Measurements from ENCODE around the gene BCR. TPM values are rescaled to one million over a fixed set of nuclear protein-coding genes. Genes with fewer than 3 reads are reported as not detected.

Gene BCR
- total RNA-seq, 6 donors from 2014 or later: 47.1 to 105 (median 68.6) TPM

DNA sequence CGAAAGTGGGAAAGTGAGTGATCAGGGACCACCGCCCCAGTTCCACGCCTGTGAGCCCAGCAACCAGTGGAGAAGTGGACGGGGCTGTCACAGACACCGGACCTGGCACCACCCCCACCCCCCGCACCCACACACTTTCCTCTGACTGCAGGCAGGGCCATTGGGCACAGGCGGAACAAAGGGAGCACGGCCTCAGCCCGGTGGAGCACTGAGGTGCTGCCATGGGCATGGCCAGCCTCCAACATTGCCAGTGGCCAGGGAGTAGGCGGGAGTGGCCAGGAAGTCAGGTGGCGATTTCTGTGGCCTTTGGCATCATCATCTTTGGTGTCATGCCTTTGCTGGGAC, 78.5 kb downstream of the BCR start:
- no peak for ATAC-seq (ENCODE audit: low FRiP score in 2 of 2)
- peak overlapping the region in 1 of 4 donors; percentile 5 for H3K27ac ChIP-seq
- no peak overlapping the region for H3K4me3 ChIP-seq
- WGBS, 2 donors: 85 to 94% methylated on average over 2 to 11 of the region's 11 CpGs
- H3K36me3 ChIP-seq: peaks cover 0 to 66% (median 39%) of the 10 kb centered on the region in 4 donors
- H3K9me3 ChIP-seq: no peaks in the 10 kb centered on the region
- no peaks in the 10 kb centered on the region for H3K27me3 ChIP-seq
- no peak for DNase-seq
- peaks cover 15 to 34% (median 20%) of the 10 kb centered on the region in 4 donors for H3K4me1 ChIP-seq
- TF ChIP-seq POLR2A (IDR thresholded peaks at IDR 0.05): no peak
- no peak for TF ChIP-seq POLR2AphosphoS5 (IDR thresholded peaks at IDR 0.05)

DNA sequence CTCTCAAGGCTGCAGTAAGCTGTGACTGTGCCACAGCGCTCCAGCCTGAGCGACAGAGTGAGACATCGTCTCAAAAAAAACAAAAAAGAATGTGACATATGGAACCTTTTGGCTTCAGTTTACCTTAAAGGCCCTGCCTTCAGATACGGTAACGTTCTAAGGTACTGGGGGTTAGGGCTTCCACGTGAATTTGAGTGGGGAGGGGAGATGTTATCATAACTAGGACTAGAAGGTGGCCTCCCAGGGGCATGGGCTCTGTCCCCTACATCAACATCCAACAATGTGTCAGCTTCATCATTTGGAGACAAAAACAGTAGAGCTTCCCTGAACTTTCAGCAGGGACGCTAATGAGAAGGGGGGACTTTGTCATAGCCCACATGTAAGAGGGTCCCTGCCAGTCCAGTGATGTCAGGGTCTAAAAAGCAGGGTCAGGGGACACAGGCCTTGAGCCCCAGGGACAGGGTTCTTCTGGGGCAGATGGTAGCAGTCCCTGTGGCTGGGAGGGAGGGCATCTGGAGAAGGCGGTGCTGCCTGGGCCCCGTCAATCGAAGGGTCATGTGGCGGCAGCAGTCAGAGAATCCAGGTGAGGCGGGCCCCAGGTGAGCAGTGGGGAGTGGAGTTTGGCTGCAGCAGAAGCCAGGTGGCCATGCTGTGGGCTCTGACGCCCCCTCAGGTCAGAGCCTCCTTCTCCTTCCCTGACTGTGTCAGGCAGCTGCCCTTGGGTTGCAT, 79.8 kb downstream of the BCR start:
- peaks cover 0 to 66% (median 40%) of the 10 kb centered on the region in 4 donors for H3K36me3 ChIP-seq
- 94 to 95% methylated on average over 11 to 13 of the region's 13 CpGs for WGBS, 2 donors

DNA sequence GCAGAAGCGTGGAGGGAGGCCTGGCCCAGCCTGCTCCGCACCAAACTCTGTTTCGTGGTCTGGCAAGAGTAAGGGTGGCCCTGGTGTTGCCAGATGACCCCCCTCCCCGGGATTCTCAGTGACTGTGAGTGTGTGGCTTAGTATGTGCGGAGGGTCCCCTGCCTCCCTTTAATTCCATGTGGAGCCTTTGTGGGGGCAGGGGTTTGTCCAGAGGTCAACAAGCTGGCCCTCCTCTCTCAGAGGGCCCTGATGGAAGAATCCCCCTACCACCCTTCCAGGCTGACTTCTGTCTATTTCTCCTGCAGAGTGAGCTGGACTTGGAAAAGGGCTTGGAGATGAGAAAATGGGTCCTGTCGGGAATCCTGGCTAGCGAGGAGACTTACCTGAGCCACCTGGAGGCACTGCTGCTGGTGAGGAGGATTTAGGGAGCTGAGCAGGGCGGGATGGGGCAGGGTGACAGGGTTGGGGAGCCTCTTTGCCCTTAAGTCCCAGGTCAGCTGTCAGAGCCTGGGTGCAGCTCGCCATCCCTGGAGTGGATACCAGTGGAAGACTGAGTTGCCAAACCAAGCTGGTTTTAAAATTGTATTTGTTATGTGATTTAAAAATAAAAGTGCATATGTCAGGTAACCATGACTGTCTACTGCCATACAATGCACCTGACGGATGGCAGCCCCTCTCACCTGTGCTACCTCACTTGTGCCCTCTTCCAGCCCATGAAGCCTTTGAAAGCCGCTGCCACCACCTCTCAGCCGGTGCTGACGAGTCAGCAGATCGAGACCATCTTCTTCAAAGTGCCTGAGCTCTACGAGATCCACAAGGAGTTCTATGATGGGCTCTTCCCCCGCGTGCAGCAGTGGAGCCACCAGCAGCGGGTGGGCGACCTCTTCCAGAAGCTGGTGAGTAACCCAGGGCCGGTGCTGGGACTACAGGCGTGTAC, 80.6 kb downstream of the BCR start:
- DNase-seq (no peak), ATAC-seq (ENCODE audit: low FRiP score in 2 of 2) (no peak)
- 94 to 97% methylated on average over 11 to 21 of the region's 21 CpGs for WGBS, 2 donors
- Histone ChIP-seq H3K4me3 (no peak overlapping the region), H3K9me3 (no peaks in the 10 kb centered on the region), H3K4me1 (peaks cover 15 to 28% (median 19%) of the 10 kb centered on the region in 4 donors), H3K27ac (no peak overlapping the region), H3K36me3 (peaks cover 0 to 64% (median 34%) of the 10 kb centered on the region in 4 donors), H3K27me3 (no peaks in the 10 kb centered on the region)
- no peak for TF ChIP-seq POLR2AphosphoS5 (IDR thresholded peaks at IDR 0.05)
- no peak for TF ChIP-seq EP300 (IDR thresholded peaks at IDR 0.05)
- no peak for TF ChIP-seq POLR2A (IDR thresholded peaks at IDR 0.05)
- TF ChIP-seq, protein P1, sequence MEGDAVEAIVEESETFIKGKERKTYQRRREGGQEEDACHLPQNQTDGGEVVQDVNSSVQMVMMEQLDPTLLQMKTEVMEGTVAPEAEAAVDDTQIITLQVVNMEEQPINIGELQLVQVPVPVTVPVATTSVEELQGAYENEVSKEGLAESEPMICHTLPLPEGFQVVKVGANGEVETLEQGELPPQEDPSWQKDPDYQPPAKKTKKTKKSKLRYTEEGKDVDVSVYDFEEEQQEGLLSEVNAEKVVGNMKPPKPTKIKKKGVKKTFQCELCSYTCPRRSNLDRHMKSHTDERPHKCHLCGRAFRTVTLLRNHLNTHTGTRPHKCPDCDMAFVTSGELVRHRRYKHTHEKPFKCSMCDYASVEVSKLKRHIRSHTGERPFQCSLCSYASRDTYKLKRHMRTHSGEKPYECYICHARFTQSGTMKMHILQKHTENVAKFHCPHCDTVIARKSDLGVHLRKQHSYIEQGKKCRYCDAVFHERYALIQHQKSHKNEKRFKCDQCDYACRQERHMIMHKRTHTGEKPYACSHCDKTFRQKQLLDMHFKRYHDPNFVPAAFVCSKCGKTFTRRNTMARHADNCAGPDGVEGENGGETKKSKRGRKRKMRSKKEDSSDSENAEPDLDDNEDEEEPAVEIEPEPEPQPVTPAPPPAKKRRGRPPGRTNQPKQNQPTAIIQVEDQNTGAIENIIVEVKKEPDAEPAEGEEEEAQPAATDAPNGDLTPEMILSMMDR (IDR thresholded peaks at IDR 0.05): no peak

More for the DNA sequence above, 79.8 kb downstream of the BCR start:
- Histone ChIP-seq H3K27ac (no peak overlapping the region), H3K27me3 (no peaks in the 10 kb centered on the region), H3K4me3 (no peak overlapping the region), H3K4me1 (peaks cover 15 to 34% (median 20%) of the 10 kb centered on the region in 4 donors), H3K9me3 (no peaks in the 10 kb centered on the region)
- DNase-seq: no peak
- TF ChIP-seq POLR2A (IDR thresholded peaks at IDR 0.05) (no peak), POLR2AphosphoS5 (IDR thresholded peaks at IDR 0.05) (no peak), EP300 (IDR thresholded peaks at IDR 0.05) (no peak)
- TF ChIP-seq, protein P1 (IDR thresholded peaks at IDR 0.05): no peak
- no peak for ATAC-seq (ENCODE audit: low FRiP score in 2 of 2)

DNA sequence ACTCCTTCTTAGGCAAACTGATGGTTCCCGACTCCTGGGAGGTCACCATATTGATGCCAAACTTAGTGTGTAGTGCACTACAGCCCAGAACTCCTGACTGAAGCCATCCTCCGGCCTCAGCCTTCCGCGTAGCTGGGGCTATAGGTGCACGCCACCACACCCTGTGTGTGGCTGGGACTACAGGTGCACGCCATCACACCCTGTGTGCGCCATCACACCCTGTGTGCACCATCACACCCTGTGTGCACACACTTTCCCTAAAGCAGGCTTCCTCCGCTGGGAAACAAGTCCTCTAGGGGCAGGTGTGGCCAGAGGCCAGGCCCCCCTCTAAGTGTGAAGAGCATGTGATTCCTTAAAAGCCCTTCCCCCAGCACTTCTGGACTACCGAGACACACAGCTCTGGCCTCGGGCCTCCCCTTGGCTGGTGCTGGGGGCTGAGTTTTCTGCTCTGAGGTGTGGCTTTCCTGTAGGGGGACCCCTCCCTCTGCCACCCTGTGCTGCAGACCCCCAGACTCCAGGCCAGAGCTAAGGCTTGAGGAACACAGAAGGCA, 81.7 kb downstream of the BCR start:
- peaks cover 7 to 19% (median 9%) of the 10 kb centered on the region in 4 donors for H3K4me1 ChIP-seq
- peak overlapping the region in 3 of 4 donors; percentile 11 to 46 (median 26) for H3K27ac ChIP-seq
- H3K27me3 ChIP-seq: no peaks in the 10 kb centered on the region
- H3K36me3 ChIP-seq: peaks cover 0 to 66% (median 36%) of the 10 kb centered on the region in 4 donors
- TF ChIP-seq, protein P1 (IDR thresholded peaks at IDR 0.05): no peak
- no peak for TF ChIP-seq POLR2A (IDR thresholded peaks at IDR 0.05)
- no peak for TF ChIP-seq POLR2AphosphoS5 (IDR thresholded peaks at IDR 0.05)
- TF ChIP-seq EP300 (IDR thresholded peaks at IDR 0.05): no peak
- ATAC-seq (ENCODE audit: low FRiP score in 2 of 2) (no peak), DNase-seq (no peak)
- 85% methylated on average over 10 of the region's 10 CpGs for WGBS, 2 donors
- no peaks in the 10 kb centered on the region for H3K9me3 ChIP-seq
- H3K4me3 ChIP-seq: no peak overlapping the region

Measured in upper lobe of left lung (tissue), 6 donors.